SH-SY5Y (cell line): ENCODE measurements around the gene GZMB.

Experiments
- GATA2 ChIP-seq: IDR thresholded peaks from 2 replicates; pipeline ENCODE4 v1.6.1; 2011; ENCODE audit warnings: mild to moderate bottlenecking, low read depth, low read length
- GATA3 ChIP-seq: IDR thresholded peaks from 2 replicates; pipeline ENCODE4 v1.6.1; 2011; ENCODE audit warnings: low read depth, mild to moderate bottlenecking, low read length, moderate library complexity

DNA sequence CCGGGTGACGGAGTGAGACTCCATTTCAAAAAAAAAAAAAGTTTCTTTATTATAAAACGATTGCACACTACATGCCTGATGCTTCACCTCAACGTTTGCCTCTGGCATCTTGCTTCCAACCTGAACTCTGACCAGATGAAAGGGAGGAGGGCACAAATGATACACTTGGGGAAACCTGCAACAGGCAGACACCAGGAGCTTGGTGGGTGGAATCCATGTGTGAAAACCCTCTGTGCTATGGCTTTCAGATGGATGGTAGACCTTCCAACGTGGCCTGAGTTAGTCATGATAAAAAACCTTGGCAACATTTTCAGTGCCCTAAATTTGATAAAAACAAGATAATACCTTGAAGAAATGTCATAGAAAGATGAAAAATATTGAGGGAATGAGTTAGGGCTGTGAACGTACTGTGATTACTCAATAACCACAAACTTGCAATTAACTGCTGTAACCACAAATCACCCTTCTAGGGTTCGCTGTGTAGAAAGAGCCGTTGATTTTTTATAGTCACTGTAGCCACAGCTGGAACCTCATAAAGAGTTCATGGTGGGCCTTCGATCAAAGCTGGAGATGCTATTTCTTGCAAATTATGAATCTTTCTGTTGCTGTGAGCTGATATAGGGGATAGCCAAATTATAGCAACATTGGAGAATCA is 26.1 kb upstream of the GZMB start:
- no peak for TF ChIP-seq GATA2
- no peak for TF ChIP-seq GATA3
